Esophagus muscularis mucosa (tissue), 4 donors: ENCODE data around the gene LRRC25. TPM values are rescaled to one million over a fixed set of nuclear protein-coding genes. Genes with fewer than 3 reads are reported as not detected.

Source experiments
- DNase-seq: peaks from one replicate; pipeline ENCODE4 v3.0.0-alpha.2; 2017; ENCODE audit errors: extremely low spot score
- H3K27ac ChIP-seq, 4 donors: fragments of 200-600 bp; sonication (generic); replicated peaks in 1 of 4; 1 replicate in 3 of 4; 2 replicates in 1 of 4; pipeline ENCODE4 v1.5.1; 2016 to 2019; ENCODE audit warnings: mild to moderate bottlenecking in 1 of 4
- H3K27me3 ChIP-seq, 4 donors: fragments of 200-600 bp; sonication (generic); one replicate each; pipeline versions ENCODE4 v1.5.1 to v1.6.0; 2016 to 2019
- H3K36me3 ChIP-seq, 4 donors: fragments of 200-600 bp; sonication (generic); one replicate each; pipeline ENCODE4 v1.5.1; 2016 to 2019
- H3K4me1 ChIP-seq, 4 donors: fragments of 200-600 bp; sonication (generic); one replicate each; pipeline ENCODE4 v1.5.1; 2016 to 2019
- H3K4me3 ChIP-seq, 4 donors: fragments of 200-600 bp; sonication (generic); 1 replicate in 2 of 4; 2 replicates in 2 of 4; pipeline ENCODE4 v1.5.1; 2016 to 2019; ENCODE audit warnings: mild to moderate bottlenecking in 4 of 4, moderate library complexity in 1 of 4
- H3K9me3 ChIP-seq, 4 donors: fragments of 200-600 bp; sonication (generic); 1 replicate in 3 of 4; 2 replicates in 1 of 4; pipeline ENCODE4 v1.5.1; 2016 to 2019
- CTCF ChIP-seq, 3 experiments: fragments of 200-600 bp in 2 of 3; fragments of 450-650 bp in 1 of 3; sonication (generic) in 2 of 3; IDR thresholded peaks; one replicate each; pipeline ENCODE4 v1.5.1; 2017 to 2019; ENCODE audit warnings: antibody characterized with exemption in 3 of 3, mild to moderate bottlenecking in 2 of 3, moderate library complexity in 1 of 3
- EP300 ChIP-seq: sonication (generic); formaldehyde crosslinking; IDR thresholded peaks from one replicate; pipeline ENCODE4 v1.6.1; 2017; ENCODE audit warnings: antibody characterized with exemption
- POLR2A ChIP-seq: fragments of 450-650 bp; IDR thresholded peaks from one replicate; pipeline ENCODE4 v1.6.1; 2017; ENCODE audit warnings: antibody characterized with exemption, moderate library complexity, mild to moderate bottlenecking, low read depth
- POLR2AphosphoS5 ChIP-seq, 2 donors: sonication (generic); formaldehyde crosslinking; IDR thresholded peaks; one replicate each; pipeline ENCODE4 v1.6.1; 2017; ENCODE audit warnings: antibody characterized with exemption in 2 of 2
- WGBS: methylation state at CpG from one replicate; pipeline ENCODE4 v1.1.5; 2018; 5-methylcytosine and 5-hydroxymethylcytosine counted together
- intact Hi-C: fragments of 100-400 bp; cut with DNase I; formaldehyde crosslinking; loops from one replicate; pipeline ENCODE4 v1.15.1; 2023
- total RNA-seq, 4 donors: library from RNA; depleted of rRNA; stranded (reverse); fragments of >200 nt; gene quantifications; one replicate each; pipeline versions ENCODE4 v1.1.0 to v1.2.1, GENCODE V29; 2016

Gene LRRC25
- total RNA-seq, 4 donors from 2014 or later, result 5.8 to 20.4 (median 7.0) TPM

GRCh38 chr19:18401580-18402112 lies 4.2 kb upstream of the LRRC25 start:
- peaks cover 0 to 20% (median 14%) of the 10 kb centered on the region in 4 donors for H3K4me1 ChIP-seq

GRCh38 chr19:18399008-18399407 lies 1.6 kb upstream of the LRRC25 start:
- Histone ChIP-seq H3K4me1 (peaks cover 0 to 20% (median 14%) of the 10 kb centered on the region in 4 donors), H3K4me3 (no peak overlapping the region), H3K36me3 (no peaks in the 10 kb centered on the region), H3K27ac (no peak overlapping the region), H3K9me3 (no peaks in the 10 kb centered on the region), H3K27me3 (peaks cover 0 to 36% (median 11%) of the 10 kb centered on the region in 4 donors)
- no peak for TF ChIP-seq EP300
- TF ChIP-seq CTCF (IDR thresholded peaks at IDR 0.05), result no peak
- no peak for TF ChIP-seq POLR2A
- TF ChIP-seq POLR2AphosphoS5 (IDR thresholded peaks at IDR 0.05), result no peak
- DNase-seq, result no peak
- intact Hi-C loops, result no loop called here
- 53% methylated on average over 6 of the region's 6 CpGs for WGBS

More at GRCh38 chr19:18401580-18402112, 4.2 kb upstream of the LRRC25 start:
- intact Hi-C loops, result no loop called here
- Histone ChIP-seq H3K36me3 (no peaks in the 10 kb centered on the region), H3K27me3 (peaks cover 0 to 19% (median 9%) of the 10 kb centered on the region in 4 donors), H3K27ac (peak overlapping the region in 1 of 4 donors; percentile 27), H3K4me3 (no peak overlapping the region), H3K9me3 (no peaks in the 10 kb centered on the region)
- WGBS, result 40% methylated on average over 7 of the region's 7 CpGs
- TF ChIP-seq POLR2AphosphoS5 (IDR thresholded peaks at IDR 0.05) (no peak), CTCF (IDR thresholded peaks at IDR 0.05) (peak; percentile 22 to 37 (median 33))
- DNase-seq, result no peak

- Histone ChIP-seq H3K36me3 (no peaks in the 10 kb centered on the region), H3K9me3 (no peaks in the 10 kb centered on the region), H3K4me1 (peaks cover 0 to 20% (median 14%) of the 10 kb centered on the region in 4 donors), H3K27ac (no peak overlapping the region), H3K4me3 (peak overlapping the region; percentile 24 to 52 (median 39)), H3K27me3 (peaks cover 0 to 36% (median 11%) of the 10 kb centered on the region in 4 donors)
- intact Hi-C loops, result no loop called here
- 47% methylated on average over 19 of the region's 37 CpGs for WGBS
- DNase-seq, result no peak
- TF ChIP-seq POLR2AphosphoS5 (IDR thresholded peaks at IDR 0.05) (no peak), POLR2A (no peak), CTCF (IDR thresholded peaks at IDR 0.05) (no peak), EP300 (no peak)
These were observed 766 bp downstream of the LRRC25 start for GRCh38 chr19:18396471-18397241.

- Histone ChIP-seq H3K4me3 (peak overlapping the region in 1 of 4 donors; percentile 5), H3K27me3 (peaks cover 0 to 36% (median 11%) of the 10 kb centered on the region in 4 donors), H3K36me3 (no peaks in the 10 kb centered on the region), H3K9me3 (no peaks in the 10 kb centered on the region), H3K27ac (peak overlapping the region in 2 of 4 donors; percentile 7 to 13), H3K4me1 (peaks cover under 1 to 17% (median 13%) of the 10 kb centered on the region in 4 donors)
- intact Hi-C loops, result no loop called here
- DNase-seq, result no peak
- 73% methylated on average over 7 of the region's 7 CpGs for WGBS
- no peak for TF ChIP-seq EP300
These were observed 3.6 kb downstream of the LRRC25 start for GRCh38 chr19:18393836-18394235.

GRCh38 chr19:18392926-18393325 lies 4.5 kb downstream of the LRRC25 start:
- no peaks in the 10 kb centered on the region for H3K9me3 ChIP-seq
- H3K36me3 ChIP-seq, result no peaks in the 10 kb centered on the region
- peaks cover 0 to 30% (median 11%) of the 10 kb centered on the region in 4 donors for H3K27me3 ChIP-seq
- H3K27ac ChIP-seq, result peak overlapping the region in 2 of 4 donors; percentile 7 to 13
- H3K4me3 ChIP-seq, result no peak overlapping the region
- no peak for TF ChIP-seq EP300
- TF ChIP-seq POLR2AphosphoS5 (IDR thresholded peaks at IDR 0.05), result no peak
- TF ChIP-seq CTCF (IDR thresholded peaks at IDR 0.05), result no peak
- TF ChIP-seq POLR2A, result no peak
- 81% methylated on average over 5 of the region's 5 CpGs for WGBS
- DNase-seq, result no peak
- peaks cover 7 to 24% (median 19%) of the 10 kb centered on the region in 4 donors for H3K4me1 ChIP-seq
- intact Hi-C loops, result no loop called here
